ENCODE data around the gene CHAMP1. TPM values are rescaled to one million over a fixed set of nuclear protein-coding genes. Genes with fewer than 3 reads are reported as not detected.

CHAMP1 gene
- total and polyA plus RNA-seq, 2 of the 8 experiments (the other 6 are each of a cell fraction or from before 2014, with no cell fraction given), result 26.8 to 41.9 TPM

- no peak for TF ChIP-seq RNF2 (IDR thresholded peaks at IDR 0.05; ENCODE audit: borderline replicate concordance, low read depth, low read length, missing control alignments, poor library complexity, severe bottlenecking)
Observed at GRCh38 chr13:114330086-114330485, 15.8 kb downstream of the CHAMP1 start (continued).
